Measurements from ENCODE around the gene CREB3.

CREB3 gene

DNA sequence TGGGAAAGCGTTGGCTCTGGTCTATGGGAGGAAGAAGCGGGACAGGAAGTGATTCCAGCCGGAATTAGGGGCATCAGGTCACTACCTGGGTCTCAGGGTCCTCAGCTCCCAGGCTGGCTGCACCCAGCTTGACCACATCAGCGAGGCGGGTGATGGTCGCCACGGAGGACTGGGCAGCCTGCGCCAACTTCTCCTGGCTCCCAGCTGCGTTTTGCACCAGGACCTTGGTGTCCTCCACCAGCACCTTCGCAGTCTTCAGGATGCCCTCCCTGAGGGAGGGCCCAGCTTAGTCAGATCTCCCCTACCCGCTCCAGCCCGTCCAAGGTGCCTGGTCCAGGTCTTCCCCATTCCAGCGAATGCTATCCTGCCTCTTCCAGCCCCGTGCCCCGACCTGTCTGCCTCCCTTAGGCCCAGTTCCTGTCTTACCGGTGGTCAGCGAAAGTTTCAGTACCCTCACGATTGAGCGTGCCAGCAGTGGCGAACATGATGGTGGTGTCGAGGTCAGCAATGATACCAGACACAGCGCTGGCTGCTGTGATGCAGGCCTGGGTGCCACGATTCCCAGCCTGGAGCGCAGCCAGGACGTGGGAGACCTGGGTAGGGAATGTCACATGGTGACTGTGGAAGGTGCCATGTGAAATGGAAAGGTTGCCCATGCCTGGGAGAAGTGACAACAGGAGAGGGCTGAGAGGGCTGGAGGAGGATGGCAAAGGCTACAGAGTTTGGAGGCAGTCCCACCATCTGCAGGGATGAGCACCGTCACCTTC is 28.4 kb upstream of the CREB3 start:
- Histone ChIP-seq H3K4me3 (IDR thresholded peaks at IDR 0.05; ENCODE audit: insufficient read depth, low read depth, low read length) (no peak overlapping the region), H2AFZ (ENCODE audit: low read depth) (no peak overlapping the region), H3K4me2 (no peak overlapping the region), H3K9ac (no peak overlapping the region), H4K20me1 (ENCODE audit: insufficient read depth) (no peaks in the 10 kb centered on the region), H3K27ac (no peak overlapping the region), H3K36me3 (ENCODE audit: insufficient read depth) (no peaks in the 10 kb centered on the region; the same call in 1 of the 2 replicates), H3K27me3 (ENCODE audit: insufficient read depth, low read depth) (no peaks in the 10 kb centered on the region), H3K79me2 (ENCODE audit: insufficient read depth, low read depth) (no peaks in the 10 kb centered on the region), H3K4me1 (ENCODE audit: low read depth, poor library complexity, severe bottlenecking) (no peaks in the 10 kb centered on the region)
- TF ChIP-seq, protein P1, sequence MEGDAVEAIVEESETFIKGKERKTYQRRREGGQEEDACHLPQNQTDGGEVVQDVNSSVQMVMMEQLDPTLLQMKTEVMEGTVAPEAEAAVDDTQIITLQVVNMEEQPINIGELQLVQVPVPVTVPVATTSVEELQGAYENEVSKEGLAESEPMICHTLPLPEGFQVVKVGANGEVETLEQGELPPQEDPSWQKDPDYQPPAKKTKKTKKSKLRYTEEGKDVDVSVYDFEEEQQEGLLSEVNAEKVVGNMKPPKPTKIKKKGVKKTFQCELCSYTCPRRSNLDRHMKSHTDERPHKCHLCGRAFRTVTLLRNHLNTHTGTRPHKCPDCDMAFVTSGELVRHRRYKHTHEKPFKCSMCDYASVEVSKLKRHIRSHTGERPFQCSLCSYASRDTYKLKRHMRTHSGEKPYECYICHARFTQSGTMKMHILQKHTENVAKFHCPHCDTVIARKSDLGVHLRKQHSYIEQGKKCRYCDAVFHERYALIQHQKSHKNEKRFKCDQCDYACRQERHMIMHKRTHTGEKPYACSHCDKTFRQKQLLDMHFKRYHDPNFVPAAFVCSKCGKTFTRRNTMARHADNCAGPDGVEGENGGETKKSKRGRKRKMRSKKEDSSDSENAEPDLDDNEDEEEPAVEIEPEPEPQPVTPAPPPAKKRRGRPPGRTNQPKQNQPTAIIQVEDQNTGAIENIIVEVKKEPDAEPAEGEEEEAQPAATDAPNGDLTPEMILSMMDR (conservative IDR thresholded peaks at IDR 0.05; ENCODE audit: low read depth, low read length): no peak

DNA sequence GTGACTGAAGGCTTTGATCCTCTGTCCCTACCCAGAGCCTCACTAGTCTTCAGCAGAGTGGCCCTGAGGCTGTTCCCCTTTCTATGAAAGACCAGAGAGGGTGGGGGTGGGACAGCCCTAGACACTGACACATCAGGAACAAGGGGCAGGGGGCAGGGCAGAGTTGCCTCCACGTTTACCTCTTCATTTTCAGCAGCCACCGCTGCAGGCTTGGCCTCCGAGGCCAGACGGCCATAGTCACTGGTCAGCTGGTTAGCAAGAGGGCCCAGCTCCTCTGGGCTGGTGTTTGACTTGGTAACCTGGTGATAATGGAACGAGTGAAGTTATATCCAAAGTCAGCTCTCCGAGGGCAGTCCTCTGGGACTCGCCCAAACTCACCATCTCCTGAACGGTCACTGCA is 27.1 kb upstream of the CREB3 start:
- Histone ChIP-seq H3K9ac (no peak overlapping the region), H3K4me1 (ENCODE audit: low read depth, poor library complexity, severe bottlenecking) (no peaks in the 10 kb centered on the region), H2AFZ (ENCODE audit: low read depth) (no peak overlapping the region), H3K79me2 (ENCODE audit: insufficient read depth, low read depth) (no peaks in the 10 kb centered on the region), H3K36me3 (ENCODE audit: insufficient read depth) (no peaks in the 10 kb centered on the region), H4K20me1 (ENCODE audit: insufficient read depth) (no peaks in the 10 kb centered on the region), H3K27me3 (ENCODE audit: insufficient read depth, low read depth) (no peaks in the 10 kb centered on the region), H3K4me2 (no peak overlapping the region), H3K4me3 (IDR thresholded peaks at IDR 0.05; ENCODE audit: insufficient read depth, low read depth, low read length) (no peak overlapping the region), H3K27ac (no peak overlapping the region)
- TF ChIP-seq, protein P1 (conservative IDR thresholded peaks at IDR 0.05; ENCODE audit: low read depth, low read length): no peak

DNA sequence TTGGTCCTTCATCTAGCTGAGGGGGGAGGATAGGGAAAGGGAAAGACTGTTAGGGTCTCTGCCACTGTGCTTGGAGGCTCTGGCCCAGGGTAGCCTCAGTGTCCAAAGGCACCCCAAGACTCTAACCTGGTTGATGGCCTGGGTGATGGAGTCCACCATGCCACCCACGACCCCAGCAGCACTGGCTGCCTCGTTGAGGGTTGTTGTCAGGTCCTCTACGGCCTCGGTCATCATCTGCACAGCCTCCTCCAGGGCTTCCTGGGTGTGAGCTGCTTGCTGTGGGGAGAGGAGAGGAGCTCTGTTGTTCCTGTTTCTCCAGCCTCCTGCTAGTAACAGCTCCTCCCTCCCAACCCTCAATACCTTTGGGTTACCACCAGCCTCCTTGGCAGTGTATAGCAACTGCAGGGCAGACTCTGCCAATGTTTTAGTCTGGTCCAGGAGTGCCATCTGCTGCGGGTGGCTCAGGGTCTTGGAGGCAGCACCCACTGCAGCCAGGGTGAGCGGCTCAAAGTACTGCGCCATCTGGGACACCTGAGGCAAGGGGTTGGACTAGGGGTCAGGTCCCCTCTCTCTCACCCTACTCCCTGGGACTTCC is 26.5 kb upstream of the CREB3 start:
- no peak overlapping the region for H3K9ac ChIP-seq
- H3K4me2 ChIP-seq: no peak overlapping the region
- H3K36me3 ChIP-seq (ENCODE audit: insufficient read depth): no peaks in the 10 kb centered on the region
- no peaks in the 10 kb centered on the region for H3K4me1 ChIP-seq (ENCODE audit: low read depth, poor library complexity, severe bottlenecking)
- H3K4me3 ChIP-seq (IDR thresholded peaks at IDR 0.05; ENCODE audit: insufficient read depth, low read depth, low read length): no peak overlapping the region
- H2AFZ ChIP-seq (ENCODE audit: low read depth): no peak overlapping the region
- TF ChIP-seq, protein P1 (conservative IDR thresholded peaks at IDR 0.05; ENCODE audit: low read depth, low read length): no peak
- no peaks in the 10 kb centered on the region for H3K27me3 ChIP-seq (ENCODE audit: insufficient read depth, low read depth)
- no peaks in the 10 kb centered on the region for H3K79me2 ChIP-seq (ENCODE audit: insufficient read depth, low read depth)
- no peaks in the 10 kb centered on the region for H4K20me1 ChIP-seq (ENCODE audit: insufficient read depth)
- H3K27ac ChIP-seq: no peak overlapping the region

DNA sequence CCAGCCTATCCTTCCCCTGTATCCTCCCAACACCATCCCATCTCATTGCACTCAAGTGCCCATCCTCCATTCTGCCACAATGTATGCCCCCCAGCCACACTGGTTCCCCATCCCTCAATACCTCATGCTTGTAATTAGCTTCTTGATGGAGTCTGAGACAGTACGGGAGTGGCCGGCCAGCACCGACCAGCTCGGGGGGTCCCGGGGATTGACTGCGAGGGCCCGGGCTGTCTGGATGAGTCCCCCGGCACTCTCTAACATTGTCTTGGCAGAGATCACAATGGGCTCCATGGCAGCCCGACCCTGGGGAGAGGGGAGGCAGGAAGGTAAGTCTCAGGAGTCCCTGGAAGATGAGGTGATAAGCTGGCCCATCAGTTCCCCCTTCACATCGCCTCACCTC is 25.5 kb upstream of the CREB3 start:
- no peaks in the 10 kb centered on the region for H4K20me1 ChIP-seq (ENCODE audit: insufficient read depth)
- TF ChIP-seq, protein P1 (conservative IDR thresholded peaks at IDR 0.05; ENCODE audit: low read depth, low read length): no peak
- no peak overlapping the region for H3K9ac ChIP-seq
- H2AFZ ChIP-seq (ENCODE audit: low read depth): no peak overlapping the region
- H3K27me3 ChIP-seq (ENCODE audit: insufficient read depth, low read depth): no peaks in the 10 kb centered on the region
- H3K36me3 ChIP-seq (ENCODE audit: insufficient read depth): no peaks in the 10 kb centered on the region
- no peaks in the 10 kb centered on the region for H3K79me2 ChIP-seq (ENCODE audit: insufficient read depth, low read depth)
- peaks cover 3% of the 10 kb centered on the region for H3K4me1 ChIP-seq (ENCODE audit: low read depth, poor library complexity, severe bottlenecking)
- no peak overlapping the region for H3K27ac ChIP-seq
- H3K4me3 ChIP-seq (IDR thresholded peaks at IDR 0.05; ENCODE audit: insufficient read depth, low read depth, low read length): no peak overlapping the region
- H3K4me2 ChIP-seq: no peak overlapping the region
